ENCODE data around the gene RGS18. TPM values are rescaled to one million over a fixed set of nuclear protein-coding genes. Genes with fewer than 3 reads are reported as not detected.
A peak's percentile ranks its signal among the peaks of the same experiment; 100 is the strongest.

RGS18 gene
- total RNA-seq, 6 experiments from 2014 or later: 0.55 to 2.4 (median 2.0) TPM

DNA sequence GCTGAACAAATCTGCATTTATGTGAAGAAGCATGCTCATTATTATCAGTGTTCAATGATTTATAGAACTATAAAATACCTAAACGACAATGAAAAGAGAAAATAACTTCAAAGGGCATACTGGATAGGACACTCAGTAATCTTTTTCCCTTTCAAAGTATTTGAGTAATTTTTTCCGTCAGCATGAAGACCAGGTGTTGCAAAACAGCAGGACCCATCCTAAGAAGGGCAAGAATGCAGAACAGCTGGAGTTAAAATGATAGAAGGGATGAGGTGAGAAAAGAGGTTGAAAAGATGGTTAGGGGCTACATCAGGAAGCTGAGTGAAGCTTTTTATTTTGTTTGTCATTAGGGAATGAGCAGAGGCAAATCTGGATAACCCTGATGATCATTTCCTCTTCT is 7.1 kb upstream of the RGS18 start:
- Histone ChIP-seq H3K9me3 (no peaks in the 10 kb centered on the region), H3K4me1 (no peaks in the 10 kb centered on the region), H3K36me3 (no peaks in the 10 kb centered on the region), H3K4me3 (no peak overlapping the region), H3K27me3 (no peaks in the 10 kb centered on the region), H3K27ac (no peak overlapping the region)
- ATAC-seq (no peak), DNase-seq (no peak)
- intact Hi-C loops (cut with DNase I): no loop called here
- TF ChIP-seq, protein P1, sequence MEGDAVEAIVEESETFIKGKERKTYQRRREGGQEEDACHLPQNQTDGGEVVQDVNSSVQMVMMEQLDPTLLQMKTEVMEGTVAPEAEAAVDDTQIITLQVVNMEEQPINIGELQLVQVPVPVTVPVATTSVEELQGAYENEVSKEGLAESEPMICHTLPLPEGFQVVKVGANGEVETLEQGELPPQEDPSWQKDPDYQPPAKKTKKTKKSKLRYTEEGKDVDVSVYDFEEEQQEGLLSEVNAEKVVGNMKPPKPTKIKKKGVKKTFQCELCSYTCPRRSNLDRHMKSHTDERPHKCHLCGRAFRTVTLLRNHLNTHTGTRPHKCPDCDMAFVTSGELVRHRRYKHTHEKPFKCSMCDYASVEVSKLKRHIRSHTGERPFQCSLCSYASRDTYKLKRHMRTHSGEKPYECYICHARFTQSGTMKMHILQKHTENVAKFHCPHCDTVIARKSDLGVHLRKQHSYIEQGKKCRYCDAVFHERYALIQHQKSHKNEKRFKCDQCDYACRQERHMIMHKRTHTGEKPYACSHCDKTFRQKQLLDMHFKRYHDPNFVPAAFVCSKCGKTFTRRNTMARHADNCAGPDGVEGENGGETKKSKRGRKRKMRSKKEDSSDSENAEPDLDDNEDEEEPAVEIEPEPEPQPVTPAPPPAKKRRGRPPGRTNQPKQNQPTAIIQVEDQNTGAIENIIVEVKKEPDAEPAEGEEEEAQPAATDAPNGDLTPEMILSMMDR (IDR thresholded peaks at IDR 0.05): no peak
- no peak for TF ChIP-seq POLR2A (IDR thresholded peaks at IDR 0.05)
- 30% methylated on average over 2 of the region's 2 CpGs for WGBS (ENCODE audit: insufficient coverage, low coverage, low lambda C conversion rate, missing lambda C conversion rate)

DNA sequence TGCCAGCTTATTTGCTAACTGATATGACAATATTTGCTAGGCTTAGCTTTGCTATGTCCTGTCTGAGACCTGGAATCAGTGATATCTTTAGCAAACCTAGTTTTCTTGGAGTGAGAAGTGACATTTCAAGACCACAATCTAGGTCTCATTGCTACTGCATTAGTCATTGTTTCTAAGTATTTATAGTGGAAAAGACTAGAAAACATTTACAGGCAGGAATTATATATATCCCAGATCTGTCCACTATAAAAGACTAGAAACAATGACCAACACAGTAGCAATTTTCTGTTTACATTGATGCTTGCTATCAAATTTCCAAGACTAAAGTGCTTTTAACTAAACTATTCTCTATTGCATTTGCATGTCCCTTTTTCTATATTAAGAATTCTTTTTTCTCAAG is 5.0 kb upstream of the RGS18 start:
- TF ChIP-seq POLR2A (IDR thresholded peaks at IDR 0.05): no peak
- TF ChIP-seq, protein P1 (IDR thresholded peaks at IDR 0.05): no peak
- Histone ChIP-seq H3K9me3 (no peaks in the 10 kb centered on the region), H3K36me3 (no peaks in the 10 kb centered on the region), H3K27ac (no peak overlapping the region), H3K4me3 (no peak overlapping the region), H3K4me1 (no peaks in the 10 kb centered on the region), H3K27me3 (no peaks in the 10 kb centered on the region)
- no peak for ATAC-seq
- no peak for DNase-seq
- intact Hi-C loops (cut with DNase I): no loop called here

DNA sequence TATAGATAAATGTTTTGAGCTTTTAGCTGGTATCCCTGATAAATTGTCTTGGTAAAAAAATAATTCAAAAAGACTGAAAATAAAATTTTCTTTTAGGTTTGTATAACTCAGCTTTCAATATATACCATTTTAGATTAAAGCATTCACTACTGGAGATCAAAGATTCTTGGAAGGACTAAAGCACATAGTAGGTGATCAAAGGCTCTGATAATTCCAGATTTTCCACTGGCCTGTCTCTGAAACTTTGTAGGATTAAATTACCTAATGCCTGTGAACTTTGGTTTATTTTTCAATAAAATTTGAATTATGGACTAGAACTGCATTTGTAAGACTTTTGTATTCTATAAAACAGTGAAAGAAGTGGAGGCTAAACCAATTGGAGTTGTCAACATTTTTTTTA is 1.2 kb upstream of the RGS18 start:
- intact Hi-C loops (cut with DNase I): no loop called here
- no peak overlapping the region for H3K27ac ChIP-seq
- no peaks in the 10 kb centered on the region for H3K27me3 ChIP-seq
- no peaks in the 10 kb centered on the region for H3K36me3 ChIP-seq
- ATAC-seq (no peak), DNase-seq (no peak)
- no peaks in the 10 kb centered on the region for H3K9me3 ChIP-seq
- no peak for TF ChIP-seq POLR2A (IDR thresholded peaks at IDR 0.05)
- TF ChIP-seq, protein P1 (IDR thresholded peaks at IDR 0.05): no peak
- no peaks in the 10 kb centered on the region for H3K4me1 ChIP-seq
- H3K4me3 ChIP-seq: no peak overlapping the region

DNA sequence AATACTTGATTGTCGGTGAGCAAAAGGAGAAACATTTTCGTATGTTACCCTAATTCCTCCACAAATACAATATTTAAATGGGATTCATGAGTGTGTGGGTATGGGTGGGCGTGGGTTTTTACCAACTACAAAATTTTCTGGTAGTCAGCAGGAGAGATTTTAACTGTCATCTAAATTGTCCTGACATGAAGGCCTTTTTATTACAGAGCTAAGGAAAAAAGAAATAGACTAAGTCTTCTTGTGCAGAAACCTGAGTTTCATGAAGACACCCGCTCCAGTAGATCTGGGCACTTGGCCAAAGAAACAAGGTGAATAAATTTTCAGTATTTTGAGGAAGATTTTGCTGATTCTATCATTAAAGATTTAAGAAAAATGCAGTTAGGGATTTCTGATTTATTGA is 752 bp downstream of the RGS18 start:
- H3K9me3 ChIP-seq: no peaks in the 10 kb centered on the region
- intact Hi-C loops (cut with DNase I): no loop called here
- 17% methylated on average over 4 of the region's 4 CpGs for WGBS (ENCODE audit: insufficient coverage, low coverage, low lambda C conversion rate, missing lambda C conversion rate)
- DNase-seq: no peak
- H3K4me3 ChIP-seq: no peak overlapping the region
- H3K4me1 ChIP-seq: no peaks in the 10 kb centered on the region
- H3K27ac ChIP-seq: peak overlapping the region in 2 of 3 donors; percentile 2 to 45
- no peaks in the 10 kb centered on the region for H3K36me3 ChIP-seq
- no peaks in the 10 kb centered on the region for H3K27me3 ChIP-seq
- TF ChIP-seq POLR2A (IDR thresholded peaks at IDR 0.05): no peak
- TF ChIP-seq, protein P1 (IDR thresholded peaks at IDR 0.05): no peak
- ATAC-seq: peak in 2 of 4 donors; percentile 17 to 42

DNA sequence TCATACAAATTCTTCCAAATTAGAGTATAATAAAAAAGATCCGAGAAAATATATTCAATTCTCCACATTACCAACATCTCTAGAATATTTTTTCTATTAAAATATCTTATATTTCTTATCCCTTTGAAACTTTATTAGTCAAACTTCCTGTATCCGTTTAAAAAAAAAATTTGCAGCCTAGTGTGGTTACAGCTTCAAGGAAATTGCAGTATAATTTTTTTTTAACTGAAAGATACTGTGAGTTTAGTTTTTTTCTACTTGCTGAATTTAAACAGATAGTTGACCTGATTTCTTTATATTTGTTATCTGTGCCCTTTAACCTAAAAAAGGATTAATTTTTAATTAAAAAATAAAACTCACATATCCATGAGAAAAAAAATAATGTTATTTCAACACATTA is 1.5 kb downstream of the RGS18 start:
- Histone ChIP-seq H3K9me3 (no peaks in the 10 kb centered on the region), H3K27ac (peak overlapping the region in 1 of 3 donors; percentile 45), H3K4me3 (no peak overlapping the region), H3K36me3 (no peaks in the 10 kb centered on the region), H3K4me1 (no peaks in the 10 kb centered on the region), H3K27me3 (no peaks in the 10 kb centered on the region)
- ATAC-seq (no peak), DNase-seq (no peak)
- TF ChIP-seq POLR2A (IDR thresholded peaks at IDR 0.05): no peak
- TF ChIP-seq, protein P1 (IDR thresholded peaks at IDR 0.05): no peak
- intact Hi-C loops (cut with DNase I): no loop called here
- WGBS (ENCODE audit: insufficient coverage, low coverage, low lambda C conversion rate, missing lambda C conversion rate): 26% methylated on average over 2 of the region's 2 CpGs
